NCI-H2196 treated with DMSO at 0.1 percent for 48 hours (cell line): Measurements from ENCODE around the gene FEZ2.

Source experiments
- DNase-seq: peaks from one replicate; lab custom pipeline; 2025; ENCODE audit not compliant: unreplicated experiment; lab: John Stamatoyannopoulos, UW

The FEZ2 gene

GRCh38 chr2:36534275-36534799, 63.6 kb downstream of the FEZ2 start:
- no peak for DNase-seq

GRCh38 chr2:36530983-36531354, 67.0 kb downstream of the FEZ2 start:
- DNase-seq = no peak

- no peak for DNase-seq
These were observed 67.6 kb downstream of the FEZ2 start for GRCh38 chr2:36530178-36530982.

GRCh38 chr2:36528766-36529392, 69.1 kb downstream of the FEZ2 start:
- no peak for DNase-seq

- no peak for DNase-seq
These were observed 69.7 kb downstream of the FEZ2 start for GRCh38 chr2:36528274-36528673.

- DNase-seq = no peak
These were observed 71.7 kb downstream of the FEZ2 start for GRCh38 chr2:36526226-36526625.

GRCh38 chr2:36525245-36525644, 72.7 kb downstream of the FEZ2 start:
- DNase-seq = no peak

GRCh38 chr2:36523153-36523552, 74.8 kb downstream of the FEZ2 start:
- no peak for DNase-seq

GRCh38 chr2:36520431-36520830, 77.5 kb downstream of the FEZ2 start:
- DNase-seq = no peak

GRCh38 chr2:36516136-36516870, 81.7 kb downstream of the FEZ2 start:
- DNase-seq = no peak

GRCh38 chr2:36515538-36515937, 82.4 kb downstream of the FEZ2 start:
- no peak for DNase-seq

- no peak for DNase-seq
These were observed 84.3 kb downstream of the FEZ2 start for GRCh38 chr2:36513661-36514060.

GRCh38 chr2:36512705-36513104, 85.3 kb downstream of the FEZ2 start:
- no peak for DNase-seq

GRCh38 chr2:36511858-36512603, 85.9 kb downstream of the FEZ2 start:
- no peak for DNase-seq

GRCh38 chr2:36509075-36509474, 88.9 kb downstream of the FEZ2 start:
- DNase-seq = no peak

GRCh38 chr2:36507408-36507812, 90.6 kb downstream of the FEZ2 start:
- no peak for DNase-seq
